NOMO-1 treated with dmso at 0.1 percent for 144 hours (cell line): ENCODE results near the gene NFIA.

ENCODE experiments used
- DNase-seq: peaks from one replicate; lab custom pipeline; 2025; ENCODE audit not compliant: unreplicated experiment; lab: John Stamatoyannopoulos, UW

NFIA gene

GRCh38 chr1:61289232-61290098 is 207.1 kb downstream of the NFIA start:
- DNase-seq: no peak

DNA sequence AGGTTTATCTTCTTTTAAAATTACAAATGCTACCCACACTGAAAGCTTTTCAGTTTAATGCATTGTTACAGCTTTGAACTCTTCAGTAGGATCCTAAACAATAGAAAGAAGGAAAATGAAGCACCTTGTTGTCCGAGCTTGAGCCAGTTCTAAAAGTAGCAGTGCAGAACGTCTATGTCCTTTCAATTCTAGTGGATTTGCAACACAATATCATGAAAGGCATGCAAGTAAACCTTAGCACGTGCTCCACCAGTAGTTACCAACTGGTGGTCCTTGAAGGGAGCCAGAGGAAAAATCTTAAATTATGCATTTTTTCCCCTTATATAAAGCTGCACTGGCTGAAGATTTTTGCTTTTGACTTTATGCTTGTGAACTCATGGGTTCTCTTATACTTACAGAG is 208.2 kb downstream of the NFIA start:
- DNase-seq: no peak

GRCh38 chr1:61293197-61293596 is 210.8 kb downstream of the NFIA start:
- no peak for DNase-seq

GRCh38 chr1:61293986-61294504 is 211.7 kb downstream of the NFIA start:
- DNase-seq: no peak

DNA sequence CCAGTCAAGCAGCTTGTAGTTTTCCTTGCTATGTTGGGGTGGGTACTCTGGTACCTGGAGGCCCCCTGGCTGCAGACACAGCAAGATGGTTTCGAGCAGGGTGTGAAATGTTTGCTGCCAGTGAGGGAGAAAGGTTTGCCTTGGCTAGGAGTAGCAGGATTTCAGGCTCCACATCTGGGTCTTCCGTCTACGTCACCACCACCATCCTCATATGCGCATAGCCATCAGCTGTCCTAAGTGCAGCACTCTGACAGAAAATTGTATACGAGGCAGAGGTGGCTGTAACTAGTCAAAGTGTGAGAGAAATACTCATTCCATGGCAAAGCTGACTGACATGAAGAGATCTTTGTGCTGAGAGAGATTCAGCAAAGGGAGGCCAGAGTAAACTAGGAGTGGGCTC is 212.6 kb downstream of the NFIA start:
- no peak for DNase-seq

GRCh38 chr1:61295818-61296537 is 213.6 kb downstream of the NFIA start:
- no peak for DNase-seq

DNA sequence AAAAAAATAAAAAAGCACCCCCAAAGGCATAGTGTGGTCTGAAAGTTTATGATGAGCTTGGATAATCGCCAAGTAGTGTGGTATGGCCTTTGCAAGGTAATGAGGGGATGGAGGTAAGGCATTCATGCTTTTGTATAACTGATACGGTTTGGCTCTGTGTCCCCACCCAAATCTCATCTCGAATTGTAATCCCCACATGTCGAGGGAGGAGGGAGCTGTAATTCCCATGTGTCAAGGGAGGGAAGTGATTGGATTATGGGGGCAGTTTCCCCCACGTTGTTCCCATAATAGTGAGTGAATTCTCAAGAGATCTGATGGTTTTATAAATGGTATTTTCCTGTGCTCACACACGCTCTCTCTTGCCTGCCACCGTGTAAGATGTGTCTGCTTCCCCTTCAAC is 215.5 kb downstream of the NFIA start:
- DNase-seq: no peak

GRCh38 chr1:61299463-61299862 is 217.1 kb downstream of the NFIA start:
- DNase-seq: no peak

GRCh38 chr1:61300899-61301298 is 218.5 kb downstream of the NFIA start:
- no peak for DNase-seq

DNA sequence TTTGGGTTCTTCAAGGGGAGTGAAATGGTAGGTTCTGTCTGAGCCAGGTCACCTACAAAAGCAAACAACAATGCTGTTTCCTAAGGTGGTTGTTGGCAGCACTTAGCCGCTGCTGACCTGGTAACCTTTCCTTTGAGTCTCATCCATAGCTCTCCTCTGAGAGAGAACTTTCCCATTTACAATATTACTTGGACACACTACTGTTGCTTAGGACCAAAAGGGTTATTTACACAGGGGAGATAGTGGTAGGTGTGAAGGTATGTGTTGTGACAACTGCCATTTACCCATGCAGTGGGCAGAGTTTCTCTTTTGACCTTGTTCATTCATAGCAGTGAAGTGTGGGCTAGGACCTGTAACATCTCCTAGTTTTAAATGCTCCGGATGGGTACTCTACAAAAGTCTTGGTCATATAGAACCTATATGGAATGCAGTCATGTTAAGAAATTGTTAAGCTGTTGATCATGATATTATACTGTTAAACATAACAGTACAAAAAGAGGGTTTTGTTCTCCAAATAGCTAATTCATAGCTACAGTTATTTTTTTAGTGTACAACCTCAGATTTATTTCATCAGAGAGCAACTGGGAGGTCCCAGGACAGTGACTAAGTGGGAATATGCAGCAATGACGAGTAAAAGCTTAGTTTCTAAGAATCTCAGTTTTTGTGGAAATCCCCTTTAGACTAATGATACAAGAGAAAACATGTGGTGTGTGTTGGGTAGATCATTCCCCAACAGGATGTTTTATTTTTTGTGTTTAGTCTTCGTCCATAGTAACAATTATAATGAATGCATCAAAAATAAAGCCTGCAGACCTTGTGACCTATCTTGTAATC is 219.7 kb downstream of the NFIA start:
- DNase-seq: no peak

GRCh38 chr1:61307422-61308142 is 225.2 kb downstream of the NFIA start:
- no peak for DNase-seq

DNA sequence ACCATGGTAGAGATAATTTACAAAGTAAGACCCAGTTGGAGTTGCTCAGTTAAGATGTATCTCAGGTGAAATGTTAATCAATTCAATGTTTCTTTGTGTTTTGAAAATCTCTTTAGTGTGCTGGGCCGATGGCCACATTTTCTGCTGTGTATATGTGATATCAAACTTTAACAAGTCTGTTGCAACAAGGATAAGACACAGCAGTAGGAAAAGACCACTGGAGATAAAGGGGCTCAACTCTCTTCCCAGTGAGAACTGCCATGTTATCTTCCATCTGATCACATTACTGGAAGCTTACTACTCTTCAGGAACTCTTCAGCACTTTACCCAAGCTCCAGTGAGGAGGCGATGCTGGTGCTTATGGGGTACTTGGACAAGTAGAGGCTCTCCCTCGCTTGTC is 227.7 kb downstream of the NFIA start:
- no peak for DNase-seq

DNA sequence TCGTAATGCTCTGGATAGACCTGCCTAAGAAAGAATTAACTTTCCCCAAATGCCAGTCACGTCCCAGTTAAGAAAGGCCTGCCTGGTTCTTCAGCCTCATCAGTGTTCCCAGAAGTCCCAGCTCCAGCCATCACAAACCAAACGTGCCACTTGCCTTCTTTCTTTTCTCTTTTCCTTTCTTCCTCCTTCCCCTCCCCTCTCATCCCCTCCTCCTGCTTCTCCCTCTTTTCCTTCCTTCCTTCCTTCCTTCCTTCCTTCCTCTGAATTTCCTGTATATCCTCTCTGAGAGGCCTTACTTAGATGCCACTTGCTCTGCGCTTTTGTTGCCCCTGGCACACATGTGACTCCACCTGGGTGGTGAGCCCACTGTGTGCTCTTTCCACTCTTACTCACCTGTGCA is 228.2 kb downstream of the NFIA start:
- no peak for DNase-seq

GRCh38 chr1:61313906-61314422 is 231.6 kb downstream of the NFIA start:
- DNase-seq: no peak

DNA sequence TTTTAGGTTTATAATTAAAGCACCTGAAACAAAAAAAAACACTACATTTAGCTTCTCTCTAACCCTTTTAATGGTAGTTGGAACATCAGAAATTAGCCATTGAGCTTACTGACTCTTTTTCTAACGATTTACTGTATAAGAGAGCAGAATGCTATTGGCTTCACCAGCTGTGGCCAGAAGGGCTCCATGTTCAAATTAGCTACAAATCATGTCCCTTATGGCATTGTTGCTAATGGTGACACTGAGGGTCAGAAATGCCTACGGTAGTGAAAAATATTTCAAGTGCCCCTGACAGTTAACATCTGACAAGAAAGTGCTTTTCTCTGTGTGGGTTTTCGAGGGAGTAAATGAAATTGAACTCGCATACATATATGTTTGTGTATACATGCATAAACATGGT is 232.7 kb downstream of the NFIA start:
- DNase-seq: no peak

- no peak for DNase-seq
Observed at GRCh38 chr1:61316493-61316892, 234.1 kb downstream of the NFIA start.

DNA sequence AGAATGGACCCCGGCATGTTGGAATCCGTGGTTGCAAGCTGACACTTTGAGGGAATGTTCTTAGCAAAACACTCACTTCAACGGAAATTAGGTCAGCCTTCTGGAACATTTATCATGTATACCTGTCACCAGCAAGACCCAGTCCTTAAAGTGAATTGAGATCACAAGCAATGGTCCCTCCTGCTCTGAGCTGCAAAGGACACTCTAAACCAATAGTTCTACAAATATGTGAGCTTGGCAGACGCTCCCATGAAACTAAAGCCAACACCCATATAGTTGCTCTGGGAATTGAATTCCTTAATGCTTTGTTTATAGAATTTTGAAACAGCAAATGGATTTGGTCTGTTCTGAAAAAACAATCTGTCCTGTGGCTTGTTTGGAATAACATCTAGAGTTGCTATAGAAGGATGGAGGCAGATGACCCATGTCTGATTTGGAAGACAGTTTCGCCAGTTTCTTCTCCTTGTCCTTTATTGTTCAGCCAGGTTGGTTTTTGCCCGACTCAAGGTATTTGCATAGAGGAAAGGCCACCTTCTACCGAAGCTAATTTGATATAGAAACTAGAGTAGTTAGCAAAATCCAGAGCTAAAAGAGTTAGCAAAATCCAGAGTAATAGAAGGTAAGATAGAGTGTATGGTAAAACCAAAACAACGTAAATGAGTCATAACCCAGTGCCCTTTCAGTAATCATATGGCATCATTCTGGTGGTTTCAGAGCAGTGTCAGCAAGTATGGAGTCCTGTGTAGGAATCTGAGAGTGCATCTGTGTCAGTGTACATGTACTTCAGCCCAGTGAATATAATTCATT is 236.2 kb downstream of the NFIA start:
- DNase-seq: no peak

DNA sequence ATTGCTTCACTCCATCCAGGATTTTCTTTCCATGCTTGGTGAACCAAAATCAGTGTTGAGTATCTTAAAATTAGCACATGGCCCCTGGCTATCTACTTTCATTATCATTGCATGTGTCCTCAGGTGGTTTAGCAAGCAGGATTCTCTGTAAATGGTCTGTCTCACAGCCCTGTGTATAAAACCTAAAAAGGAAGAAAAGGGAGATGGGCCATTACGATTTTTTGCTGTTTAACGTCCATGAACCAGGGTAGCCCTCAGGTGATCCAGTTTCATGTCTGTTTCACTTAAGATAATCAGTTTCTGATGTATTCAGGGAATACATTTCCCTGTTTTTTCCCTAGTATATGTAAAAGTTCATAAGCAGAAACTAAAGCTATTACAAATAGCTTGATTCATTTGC is 238.2 kb downstream of the NFIA start:
- DNase-seq: no peak

DNA sequence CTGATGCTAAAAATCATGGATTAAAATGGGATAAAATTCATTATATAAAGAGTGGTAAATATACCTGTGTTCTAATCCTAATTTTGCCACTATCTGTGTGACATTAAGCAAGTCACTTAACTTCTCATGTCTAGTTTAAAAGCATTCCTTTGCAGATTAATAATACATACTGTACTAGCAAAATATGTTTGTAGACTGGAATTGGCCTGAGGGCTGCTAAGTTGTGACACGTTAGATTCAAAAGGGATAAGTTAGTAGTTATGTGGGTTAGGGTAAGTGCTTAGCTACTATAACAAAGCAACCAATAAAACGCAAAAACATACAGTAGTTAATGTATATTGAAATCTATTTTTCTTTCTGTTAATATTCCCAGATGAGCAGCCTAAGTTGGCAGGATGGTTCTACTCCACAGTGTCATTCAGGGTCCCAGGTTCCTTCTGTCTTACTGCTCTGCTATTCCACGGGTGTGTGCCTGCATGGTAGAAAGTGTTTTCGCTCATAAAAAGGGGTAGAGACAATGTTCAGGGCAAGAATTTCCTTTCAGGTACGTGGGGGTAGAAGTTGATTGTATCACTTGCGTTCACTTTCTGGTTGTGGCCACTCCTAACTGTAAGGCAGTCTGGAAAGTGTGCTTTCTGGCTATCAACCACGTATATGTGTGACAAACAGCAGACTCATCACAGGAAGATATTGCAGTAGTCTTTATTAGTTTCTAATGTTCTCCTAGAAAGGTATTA is 239.8 kb downstream of the NFIA start:
- DNase-seq: no peak
